Measurements from ENCODE around the gene ATP1A3.
"Not testable (repeated sequence)": the region's sequence is repeated elsewhere in the genome, so short reads cannot be mapped to it uniquely, and the experiment has no call there.

Gene ATP1A3

DNA sequence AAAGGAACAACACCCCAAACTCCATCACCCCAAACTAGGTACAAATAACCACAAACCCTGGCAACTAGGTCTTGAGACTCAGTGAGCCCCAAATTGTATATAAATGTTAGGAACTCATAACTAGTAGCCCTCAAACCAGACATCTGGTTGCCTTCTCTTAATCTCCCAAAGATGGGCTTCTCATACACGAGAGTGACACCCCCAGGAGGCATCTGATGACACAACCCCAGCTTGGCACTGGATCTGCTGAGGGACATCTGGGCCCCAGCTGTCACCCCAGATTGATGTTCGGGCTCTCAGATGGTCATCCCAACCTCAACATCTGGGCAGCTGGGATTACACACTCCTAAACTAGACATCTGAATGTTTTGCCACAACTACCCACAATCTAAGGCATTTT is 49.7 kb downstream of the ATP1A3 start:
- no peak for DNase-seq

DNA sequence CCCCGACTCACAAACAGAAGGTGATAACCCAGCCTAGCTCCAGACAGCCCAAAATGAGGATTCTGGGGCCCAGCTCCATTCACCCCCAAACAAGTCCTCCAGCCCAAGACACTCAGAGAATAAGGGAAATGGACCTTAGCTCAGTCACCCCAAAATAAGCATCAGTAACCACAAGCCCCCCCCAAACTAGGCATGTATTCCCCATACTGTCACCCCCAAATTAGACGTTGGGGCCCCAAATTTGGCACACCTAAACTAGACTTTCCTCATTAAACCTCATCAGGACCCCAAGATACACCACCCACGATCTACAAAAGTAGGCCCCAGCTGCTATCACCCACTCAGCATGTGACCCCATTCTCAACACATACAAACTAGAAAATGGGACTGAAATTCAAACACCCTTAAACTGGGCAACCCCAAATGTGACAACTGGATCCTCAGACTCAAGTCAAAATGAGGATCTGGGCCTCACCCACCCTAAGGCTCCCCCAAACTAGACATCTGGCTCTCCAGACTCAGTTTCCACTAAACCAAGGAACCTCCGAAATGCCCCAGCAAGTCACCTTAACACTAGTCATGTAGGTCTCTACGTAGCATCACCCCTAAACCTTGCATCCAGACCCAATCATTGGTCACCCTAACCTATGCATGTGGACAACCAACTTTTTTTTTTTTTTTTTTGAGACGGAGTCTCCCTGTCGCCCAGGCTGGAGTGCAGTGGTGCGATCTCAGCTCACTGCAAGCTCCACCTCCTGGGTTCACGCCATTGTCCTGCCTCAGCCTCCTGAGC is 52.4 kb downstream of the ATP1A3 start:
- no peak for DNase-seq

DNA sequence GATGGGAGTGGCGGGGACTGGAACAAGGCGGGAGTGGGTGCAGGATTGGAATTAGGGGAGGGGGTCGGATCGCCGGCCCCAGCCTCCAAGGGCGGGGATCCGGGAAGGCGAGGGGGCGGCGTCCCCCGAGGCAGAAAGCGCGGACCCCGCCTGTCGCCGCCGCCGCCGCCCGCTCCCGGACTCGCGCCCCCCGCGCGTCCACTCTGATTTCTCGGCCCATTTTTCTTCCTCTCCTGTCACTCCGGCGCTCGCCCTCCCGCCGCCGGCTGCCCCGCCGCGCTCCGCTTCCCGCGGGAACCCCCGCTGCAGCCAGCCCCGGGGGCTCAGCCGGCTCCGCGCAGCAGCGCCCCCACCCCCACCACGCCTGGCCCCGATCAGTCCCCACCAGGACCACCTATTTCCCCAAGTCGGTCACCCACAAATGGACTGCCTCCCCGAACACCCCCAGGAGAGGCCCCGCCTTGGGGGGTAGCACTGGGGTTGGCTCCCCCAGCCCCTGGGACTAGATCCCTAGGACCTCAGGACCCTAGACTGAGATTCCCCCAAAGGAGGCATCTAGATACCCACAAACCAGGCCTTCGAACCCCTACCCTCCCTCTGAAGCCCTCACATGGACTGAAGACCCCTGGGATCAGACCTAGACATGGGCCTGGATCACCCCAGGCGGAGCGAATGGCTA is 53.2 kb downstream of the ATP1A3 start:
- DNase-seq: no peak

DNA sequence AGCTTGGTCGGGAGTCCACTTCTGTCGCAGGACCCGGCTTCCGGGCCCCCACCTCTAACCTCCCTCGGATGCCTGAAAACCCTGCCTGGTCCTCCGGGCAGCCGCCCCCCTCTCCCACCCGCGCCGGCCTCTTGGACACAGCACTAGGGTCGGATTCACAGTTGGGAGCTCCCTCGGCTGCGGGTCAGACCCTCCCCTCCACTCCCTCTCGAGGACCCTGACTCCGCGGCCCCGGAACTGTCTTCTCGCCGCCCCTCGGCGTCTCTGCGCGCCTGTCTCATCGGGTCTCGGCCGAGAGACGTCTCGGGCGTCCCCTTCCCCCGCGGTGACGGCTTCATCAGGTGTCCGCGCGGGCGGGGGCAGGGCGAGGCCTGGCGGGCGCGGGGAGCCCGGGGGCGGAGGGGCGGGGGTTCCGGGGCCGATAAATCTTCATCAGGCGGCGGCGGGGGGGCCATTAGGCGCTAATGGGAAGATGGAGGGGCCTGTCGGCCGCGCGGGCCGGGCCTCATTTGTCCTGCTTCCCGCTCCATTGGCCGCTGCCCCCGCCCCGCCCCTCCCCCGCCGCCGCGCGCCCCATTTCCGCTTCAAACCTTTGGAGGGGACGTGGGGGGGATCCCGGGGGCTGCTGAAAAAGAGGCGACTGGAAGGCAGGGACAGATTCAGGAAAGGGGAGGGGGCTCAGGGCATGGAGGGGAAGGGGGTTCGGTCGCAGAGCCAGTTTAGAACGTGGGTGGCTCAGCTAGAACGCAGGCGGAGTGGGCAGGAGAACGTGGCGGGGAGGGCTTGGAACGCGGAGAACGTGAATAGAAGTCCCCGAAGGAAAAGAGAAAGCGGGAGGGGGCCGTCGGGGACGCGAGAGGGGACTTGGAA is 53.9 kb downstream of the ATP1A3 start:
- DNase-seq: no peak

DNA sequence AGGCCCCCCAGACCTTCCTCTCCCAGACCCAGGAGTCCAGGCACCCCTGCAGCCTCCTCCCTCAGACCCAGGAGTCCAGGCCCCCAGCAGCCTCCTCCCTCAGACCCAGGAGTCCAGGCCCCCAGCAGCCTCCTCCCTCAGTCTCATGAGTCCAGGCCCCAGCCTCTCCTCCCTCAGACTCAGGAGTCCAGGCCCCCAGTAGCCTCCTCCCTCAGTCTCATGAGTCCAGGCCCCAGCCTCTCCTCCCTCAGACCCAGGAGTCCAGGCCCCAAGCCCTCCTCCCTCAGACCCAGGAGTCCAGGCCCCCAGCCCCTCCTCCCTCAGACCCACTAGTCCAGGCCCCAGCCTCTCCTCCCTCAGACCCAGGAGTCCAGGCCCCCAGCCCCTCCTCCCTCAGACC is 54.8 kb downstream of the ATP1A3 start:
- not testable (repeated sequence) for DNase-seq

DNA sequence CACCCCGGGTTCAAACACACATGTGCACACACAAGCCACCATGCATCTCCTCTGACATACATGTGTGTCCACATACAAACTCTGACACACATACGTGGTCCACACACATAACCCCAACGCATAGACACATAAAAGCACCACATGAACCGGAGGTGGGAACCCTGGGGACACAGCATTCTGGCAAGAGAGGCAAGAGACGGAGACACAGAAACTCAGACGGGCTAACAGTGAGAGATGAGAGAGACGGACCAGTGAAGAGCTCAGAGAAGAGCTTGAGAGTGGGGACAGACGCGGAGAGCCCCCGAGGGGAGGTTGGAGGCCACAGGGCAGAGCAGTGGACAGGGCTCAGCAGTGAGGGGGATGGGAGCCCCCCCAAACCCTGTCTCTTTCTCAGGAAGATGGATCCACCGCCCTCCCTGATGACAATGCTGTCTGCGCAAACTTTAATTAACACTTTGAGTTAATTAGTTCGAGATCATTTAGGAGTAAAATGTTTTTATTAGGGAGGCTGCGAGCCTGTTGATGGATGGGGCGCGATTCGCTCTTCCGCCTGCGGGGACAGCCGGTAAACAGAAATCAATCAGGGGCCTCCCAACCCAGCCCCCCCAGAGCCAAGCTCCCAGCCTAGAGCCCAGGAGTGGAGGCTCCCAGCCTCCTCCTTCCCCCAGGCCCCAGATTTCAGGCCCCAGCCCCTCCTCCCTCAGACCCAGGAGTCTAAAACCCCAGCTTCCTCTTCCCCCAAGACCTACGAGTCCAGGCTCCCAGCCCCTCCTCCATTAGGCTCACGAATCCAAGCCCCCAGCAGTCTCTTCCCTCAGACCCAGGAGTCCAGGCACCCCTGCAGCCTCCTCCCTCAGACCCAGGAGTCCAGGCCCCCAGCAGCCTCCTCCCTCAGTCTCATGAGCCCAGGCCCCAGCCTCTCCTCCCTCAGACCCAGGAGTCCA is 56.2 kb downstream of the ATP1A3 start:
- no peak for DNase-seq

DNA sequence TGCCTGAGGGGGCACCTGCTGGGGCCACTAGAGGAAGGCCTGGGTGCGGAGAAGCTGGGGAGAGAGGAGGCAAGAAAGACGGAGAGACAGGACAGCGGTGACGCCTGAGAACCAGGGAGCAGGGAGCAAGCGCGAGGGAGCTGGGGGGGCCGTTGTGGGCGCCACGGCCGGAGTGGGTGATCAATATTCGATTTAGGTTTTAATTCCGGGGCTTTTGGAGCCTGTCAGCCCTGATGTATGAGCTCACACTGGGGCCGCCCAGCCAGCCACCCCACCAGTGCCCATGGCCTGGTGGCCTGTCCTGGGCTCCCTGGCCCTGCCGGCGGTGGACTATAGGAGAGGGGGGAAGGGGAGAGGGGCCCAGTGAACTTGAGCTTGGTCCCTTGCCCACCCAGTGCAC is 57.1 kb downstream of the ATP1A3 start:
- no peak for DNase-seq

DNA sequence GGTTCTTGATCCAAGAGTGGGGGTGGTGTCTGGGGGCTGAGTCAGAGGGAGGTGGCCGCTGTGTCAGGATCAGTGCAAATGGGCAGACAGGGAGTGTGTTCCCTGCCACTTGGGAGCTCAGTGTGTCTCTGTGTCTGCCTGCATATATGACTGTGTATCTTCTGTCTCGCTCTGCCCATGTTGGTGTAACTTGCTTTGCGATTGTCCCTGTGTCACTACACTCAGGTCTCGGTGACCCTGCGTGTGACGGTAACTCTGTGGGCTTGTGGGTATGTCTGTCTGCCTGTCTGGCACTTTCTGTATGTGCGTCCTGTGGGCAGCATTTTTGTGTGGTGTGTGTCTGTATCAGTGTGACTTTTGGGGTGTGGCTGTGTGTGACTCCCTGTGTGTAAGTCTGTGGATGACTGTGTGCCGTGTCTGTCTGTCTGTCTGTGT is 57.6 kb downstream of the ATP1A3 start:
- DNase-seq: no peak

DNA sequence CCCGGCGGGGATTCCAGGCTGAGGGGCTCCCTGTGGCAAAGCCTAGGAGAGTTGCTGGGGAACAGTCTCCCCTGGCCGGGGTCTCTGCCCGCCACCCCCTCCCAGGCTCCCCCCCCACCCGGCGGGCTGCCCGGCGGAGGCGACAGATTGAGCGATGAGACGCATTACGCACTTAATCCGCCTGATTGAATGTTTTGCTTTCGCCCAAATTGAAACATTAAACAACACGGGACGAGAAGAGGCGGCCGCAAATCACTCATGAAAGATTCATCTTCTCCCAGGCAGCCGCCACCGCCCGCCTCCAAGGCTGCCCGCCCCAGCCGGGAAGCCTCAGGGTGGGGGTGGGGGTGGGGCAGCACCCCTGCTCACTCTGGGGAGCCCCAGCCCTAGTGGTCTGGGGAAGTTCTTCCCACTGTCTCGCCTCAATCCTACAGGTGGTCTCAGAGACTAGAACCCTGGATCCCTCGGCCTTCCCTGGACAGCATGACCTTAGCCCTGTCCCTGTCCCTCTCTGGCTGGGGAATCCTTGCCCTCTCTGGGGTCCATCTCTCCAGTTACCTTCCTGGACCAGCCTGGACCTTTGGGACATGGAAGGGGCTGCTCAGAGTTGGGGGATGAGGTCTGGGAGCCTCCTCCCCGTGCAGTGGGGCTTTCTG is 58.1 kb downstream of the ATP1A3 start:
- no peak for DNase-seq

DNA sequence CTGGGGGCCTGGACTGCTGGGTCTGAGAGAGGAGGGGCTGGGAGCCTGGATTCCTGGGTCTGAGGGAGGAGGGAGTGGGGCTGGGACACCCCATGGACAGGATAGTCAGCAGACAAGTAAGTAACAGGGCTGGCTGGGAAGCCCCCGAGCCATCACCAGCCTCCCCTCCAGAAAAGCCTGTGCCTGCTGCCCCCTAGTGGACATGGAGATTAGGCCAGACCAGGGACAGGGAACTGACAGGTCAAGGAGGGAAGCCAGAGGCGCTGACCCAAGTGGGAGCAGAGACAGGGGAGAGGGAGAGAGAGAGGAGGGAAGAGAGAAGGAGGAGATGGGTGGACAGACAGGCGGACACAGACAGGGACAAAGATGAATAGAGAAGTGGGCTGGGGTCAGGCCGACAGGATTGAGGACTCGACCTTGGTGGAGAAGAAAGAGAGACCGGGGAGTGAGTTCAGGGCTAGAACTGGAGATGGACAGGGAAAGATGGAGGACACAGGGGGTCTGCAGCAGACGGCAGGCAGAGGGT is 59.1 kb downstream of the ATP1A3 start:
- peak; percentile 65 for DNase-seq

DNA sequence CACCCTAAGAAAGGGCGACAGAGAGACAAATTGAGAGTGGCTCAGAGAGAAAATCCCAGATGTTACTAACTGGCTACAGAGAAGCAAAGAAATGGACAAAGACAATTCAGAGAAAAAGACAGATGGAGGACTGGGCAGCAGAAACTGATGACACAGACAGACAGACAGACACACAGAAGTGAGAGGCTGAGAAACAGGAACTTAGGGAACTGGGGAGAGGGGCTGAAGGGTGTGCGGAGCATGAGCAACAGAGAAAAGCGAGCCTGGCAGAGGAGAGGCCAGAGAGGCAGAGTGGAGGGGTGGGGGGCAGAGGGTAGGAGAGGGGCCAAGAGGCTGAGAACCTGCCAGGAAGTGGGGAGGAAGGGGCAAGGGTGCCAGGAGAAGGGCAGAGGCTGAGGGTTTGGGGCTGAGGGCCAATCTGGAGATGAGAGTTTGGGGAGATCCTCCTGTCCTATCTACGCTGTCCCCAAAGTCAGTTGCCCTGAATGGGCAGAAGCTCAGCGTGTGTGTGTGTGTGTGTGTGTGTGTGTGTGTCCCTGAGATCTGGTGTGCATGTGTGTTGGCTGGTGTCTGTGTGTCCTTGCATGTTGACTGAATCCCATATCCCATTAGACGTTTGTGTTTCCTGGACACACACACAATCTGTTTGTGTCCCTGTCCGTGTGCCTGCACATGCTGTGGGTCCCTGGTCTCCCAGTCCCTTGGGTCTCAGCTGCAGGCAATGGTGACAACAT is 60.2 kb downstream of the ATP1A3 start:
- no peak for DNase-seq

DNA sequence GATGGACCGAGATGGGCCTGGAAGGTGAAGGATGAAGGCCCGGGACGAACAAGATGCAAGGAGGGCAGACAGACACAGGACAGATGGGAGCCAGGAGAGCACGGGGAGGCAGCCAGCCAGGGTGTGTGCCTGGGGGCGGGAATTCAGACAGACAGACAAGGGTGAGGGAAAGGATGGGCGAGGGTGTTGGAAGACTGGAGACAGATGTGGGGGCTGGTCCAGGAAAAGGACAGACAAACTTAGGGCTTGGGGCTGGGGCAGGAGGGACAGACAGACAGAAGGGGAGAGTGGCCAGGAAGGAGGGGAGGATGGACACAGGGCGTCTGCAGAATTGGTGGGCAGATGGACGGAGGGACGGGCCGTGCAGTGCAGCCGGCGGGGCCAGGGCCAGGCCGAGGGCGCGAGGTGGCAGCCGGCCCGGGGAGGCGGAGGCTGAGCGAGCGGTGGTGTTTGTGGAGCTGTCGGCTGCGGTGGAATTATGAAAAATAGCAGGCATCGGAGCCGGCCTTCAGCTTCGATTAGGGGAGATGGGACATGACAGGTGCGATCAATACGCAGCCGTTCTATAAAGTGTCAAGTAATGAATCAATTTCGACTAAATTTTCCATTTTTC is 61.2 kb downstream of the ATP1A3 start:
- no peak for DNase-seq

DNA sequence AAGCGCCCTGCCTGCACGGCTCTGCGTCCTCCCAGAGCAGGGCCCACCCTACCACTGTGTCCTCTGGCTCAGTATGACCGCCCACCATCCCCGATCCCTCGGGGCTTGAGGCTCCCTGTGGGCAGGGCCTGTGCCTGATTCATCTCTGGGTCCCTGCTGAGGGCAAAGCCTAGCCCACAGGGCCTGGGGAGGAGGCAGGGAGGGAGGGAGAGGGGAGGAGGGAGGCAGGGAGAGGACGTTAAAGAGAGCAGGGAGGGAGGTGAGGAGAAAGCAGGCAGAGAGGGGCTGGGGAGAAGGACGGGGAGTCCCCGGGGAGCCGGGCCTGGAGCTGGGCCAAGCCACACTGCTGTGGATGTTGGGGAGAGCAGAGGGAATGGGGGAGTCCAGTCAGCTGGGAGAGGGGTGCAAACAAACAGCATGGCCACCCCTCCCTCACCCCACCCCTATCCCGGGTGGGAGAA is 61.7 kb downstream of the ATP1A3 start:
- no peak for DNase-seq

DNA sequence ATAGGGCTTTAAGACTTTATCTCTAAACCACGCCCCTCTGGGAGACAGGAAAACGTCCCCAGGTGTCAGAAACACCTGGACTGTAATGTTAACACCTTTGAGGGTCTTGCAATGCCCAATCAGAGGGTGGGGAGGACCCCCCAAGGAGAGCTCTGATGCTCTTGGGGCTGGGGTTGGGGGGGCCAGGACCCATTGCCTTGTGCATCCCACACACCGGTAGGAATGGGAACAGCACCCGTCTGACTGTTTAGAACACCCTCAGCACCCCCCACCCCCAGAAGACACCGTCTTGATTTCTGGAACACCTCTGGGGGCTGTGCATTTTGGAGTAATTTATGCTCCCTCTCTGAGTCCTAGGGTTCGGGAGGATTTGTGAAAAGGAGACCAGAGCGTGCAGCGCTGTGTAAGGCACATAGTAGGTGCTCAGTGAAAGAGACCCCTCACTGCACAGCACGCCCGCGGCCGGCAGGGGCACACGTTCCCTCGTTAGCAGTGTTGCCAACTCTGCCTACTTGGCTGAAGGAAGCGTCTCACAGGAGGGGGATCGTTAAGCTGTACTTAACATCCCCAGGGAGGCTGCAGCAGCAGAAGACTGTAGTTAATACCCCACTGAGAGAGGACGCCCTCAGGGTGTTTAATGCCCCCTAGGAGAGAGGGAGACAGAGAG is 63.0 kb downstream of the ATP1A3 start:
- no peak for DNase-seq

DNA sequence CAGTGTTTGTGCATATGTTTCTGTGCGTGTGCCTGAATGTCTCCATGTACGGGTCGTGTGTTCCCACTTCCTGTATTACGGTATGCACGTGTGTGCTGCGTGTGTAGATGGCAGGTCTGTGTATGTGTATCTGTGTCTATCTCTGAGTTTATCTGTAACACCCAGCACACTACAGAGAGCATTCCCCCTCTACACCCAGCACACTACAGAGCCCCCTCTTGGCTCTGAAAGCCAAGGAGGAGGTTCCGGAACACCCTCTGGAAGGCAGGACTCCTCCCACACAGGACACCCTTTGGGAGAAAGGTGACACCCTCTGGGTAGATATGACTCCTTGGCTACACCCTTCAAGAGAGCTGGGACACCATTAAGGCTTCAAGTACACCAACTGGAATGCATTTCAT is 63.7 kb downstream of the ATP1A3 start:
- no peak for DNase-seq

DNA sequence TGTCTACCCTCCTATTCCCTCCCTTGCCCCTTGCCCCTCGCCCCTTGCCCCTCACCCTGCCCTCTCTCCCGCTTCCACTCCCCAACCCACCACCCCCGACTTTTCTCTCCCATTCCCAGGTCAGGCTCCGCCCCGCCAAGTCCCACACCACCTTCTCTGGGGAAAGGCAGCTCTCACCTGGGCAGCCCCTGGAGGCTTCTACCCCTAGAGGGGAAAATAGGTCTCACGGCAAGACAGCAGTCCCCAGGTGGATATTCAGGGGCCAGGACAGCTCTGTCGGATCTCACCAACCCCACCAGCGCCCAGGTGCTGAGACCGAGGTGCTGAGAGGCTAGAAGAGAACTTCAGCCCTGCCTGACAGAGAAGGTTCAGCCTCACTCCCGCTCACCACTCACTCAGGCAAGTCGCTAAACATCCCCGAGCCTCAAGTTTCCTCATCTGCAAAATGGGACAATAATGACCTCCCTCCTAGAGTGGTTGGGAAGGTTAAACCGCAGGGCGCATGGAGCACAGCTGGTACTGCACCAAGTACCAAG is 64.4 kb downstream of the ATP1A3 start:
- no peak for DNase-seq

DNA sequence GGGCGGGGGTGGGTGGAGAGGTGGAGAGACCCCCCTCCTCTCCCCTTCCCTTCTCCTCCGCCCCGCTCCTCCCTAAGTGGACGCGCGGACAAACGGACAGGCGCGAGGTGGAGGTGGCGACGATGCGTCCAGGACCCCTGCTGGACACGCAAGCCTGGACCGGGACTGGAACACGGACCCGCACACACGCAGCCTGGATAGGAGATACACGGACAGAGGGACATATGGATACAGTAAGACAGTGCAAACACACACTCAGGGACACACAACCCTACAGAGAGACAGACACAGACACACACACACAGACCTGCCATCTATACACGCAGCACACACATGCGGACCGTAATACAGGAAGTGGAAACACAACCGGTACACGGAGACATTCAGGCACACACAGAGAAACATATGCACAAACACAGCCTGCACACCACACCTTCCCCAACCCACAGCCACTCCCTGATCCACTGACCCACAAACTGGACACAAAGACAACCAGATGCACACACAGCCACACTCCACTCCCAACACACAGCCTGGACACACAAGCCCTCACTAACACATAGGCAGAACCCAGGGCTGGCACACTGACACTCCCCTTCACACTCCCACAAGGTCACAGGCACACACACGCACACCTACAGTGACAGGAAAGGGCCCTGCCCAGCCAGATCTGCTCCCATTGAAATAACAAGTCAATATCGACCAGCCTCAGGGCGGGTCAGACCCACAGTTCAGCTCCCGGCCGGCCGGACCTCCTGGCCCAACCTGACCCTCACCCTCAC is 65.1 kb downstream of the ATP1A3 start:
- DNase-seq: no peak

DNA sequence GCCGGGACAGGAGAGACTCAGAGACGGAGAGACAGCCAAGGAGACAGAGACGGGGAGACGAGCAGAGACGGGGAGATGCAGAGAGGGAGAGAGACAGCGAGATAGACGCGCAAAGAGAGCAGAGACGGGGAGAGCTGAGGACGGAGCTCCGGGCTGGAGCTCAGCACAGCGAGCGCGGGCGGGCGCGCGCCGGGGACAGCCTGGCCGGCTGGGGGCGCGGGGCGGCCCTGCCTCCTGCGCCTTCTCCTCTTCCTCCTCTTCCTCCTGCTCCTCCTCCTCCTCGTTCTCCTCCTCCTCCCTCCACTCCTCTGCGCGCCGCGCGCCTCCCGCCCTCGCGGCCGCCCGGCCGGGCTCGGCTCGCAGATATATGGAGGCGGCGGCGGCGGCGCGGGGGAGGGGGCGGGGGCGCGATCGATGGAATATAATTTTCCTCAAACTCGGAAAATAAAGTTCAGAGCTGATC is 65.8 kb downstream of the ATP1A3 start, which contains the start of gene ERFL:
ERFL (minus strand) TSS at position 229 of the 463 bp plus-strand sequence. CDS start 15,530 bp downstream, outside the sequence.
- no peak for DNase-seq

Data from hematopoietic multipotent progenitor cell treated with erythropoietin and hydrocortisone succinate and interleukin-3 and kit ligand, for 8 days (in vitro differentiated cells).